HG03103 (cell line): ENCODE results near the gene BCAS4.
"Not testable (repeated sequence)": the region's sequence is repeated elsewhere in the genome, so short reads cannot be mapped to it uniquely, and the experiment has no call there.

Experiments used
- ATAC-seq: cut with Tn5 transposase; IDR thresholded peaks from one replicate; pipeline ENCODE4 v1.9.1; 2021; ENCODE audit warnings: low read depth; ENCODE audit not compliant: unreplicated experiment

The BCAS4 gene

DNA sequence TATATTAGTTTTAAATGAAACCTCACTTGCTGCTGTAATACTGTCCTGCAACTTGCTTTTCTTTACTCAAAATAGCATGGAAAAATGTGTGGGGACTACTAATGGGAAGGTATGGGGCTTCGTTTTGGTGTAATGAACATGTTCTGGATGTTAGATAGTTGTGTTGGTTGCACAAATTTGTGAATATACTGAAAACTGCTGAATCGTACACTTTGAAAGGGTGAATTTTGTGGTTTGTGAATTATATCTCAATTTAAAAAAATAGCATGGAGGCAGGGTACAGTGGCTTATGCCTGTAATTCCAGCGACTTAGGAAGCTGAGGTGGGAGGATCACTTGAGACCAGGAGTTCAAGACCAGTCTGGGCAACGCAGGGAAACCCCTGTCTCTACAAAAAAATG, 2.3 kb downstream of the BCAS4 start:
- ATAC-seq = no peak

DNA sequence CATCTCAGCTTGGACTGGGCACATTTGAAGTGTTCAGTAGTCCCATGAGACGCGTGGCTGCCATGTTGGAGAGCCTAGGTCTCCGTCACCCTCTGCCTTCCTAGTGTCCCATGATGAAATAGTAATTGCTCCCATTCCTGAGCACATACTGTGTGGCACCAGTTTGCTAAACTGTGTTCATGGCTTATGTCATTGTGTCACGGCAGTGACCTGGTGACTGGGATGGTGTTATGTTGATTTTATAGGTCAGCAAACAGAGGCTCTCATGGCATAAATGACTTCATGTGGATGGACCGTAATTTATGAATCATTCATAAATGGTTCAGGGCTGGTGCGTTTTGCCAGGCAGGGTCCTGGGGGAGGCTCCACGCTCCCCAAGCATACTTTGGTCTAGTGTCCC, 3.8 kb downstream of the BCAS4 start:
- ATAC-seq = no peak

DNA sequence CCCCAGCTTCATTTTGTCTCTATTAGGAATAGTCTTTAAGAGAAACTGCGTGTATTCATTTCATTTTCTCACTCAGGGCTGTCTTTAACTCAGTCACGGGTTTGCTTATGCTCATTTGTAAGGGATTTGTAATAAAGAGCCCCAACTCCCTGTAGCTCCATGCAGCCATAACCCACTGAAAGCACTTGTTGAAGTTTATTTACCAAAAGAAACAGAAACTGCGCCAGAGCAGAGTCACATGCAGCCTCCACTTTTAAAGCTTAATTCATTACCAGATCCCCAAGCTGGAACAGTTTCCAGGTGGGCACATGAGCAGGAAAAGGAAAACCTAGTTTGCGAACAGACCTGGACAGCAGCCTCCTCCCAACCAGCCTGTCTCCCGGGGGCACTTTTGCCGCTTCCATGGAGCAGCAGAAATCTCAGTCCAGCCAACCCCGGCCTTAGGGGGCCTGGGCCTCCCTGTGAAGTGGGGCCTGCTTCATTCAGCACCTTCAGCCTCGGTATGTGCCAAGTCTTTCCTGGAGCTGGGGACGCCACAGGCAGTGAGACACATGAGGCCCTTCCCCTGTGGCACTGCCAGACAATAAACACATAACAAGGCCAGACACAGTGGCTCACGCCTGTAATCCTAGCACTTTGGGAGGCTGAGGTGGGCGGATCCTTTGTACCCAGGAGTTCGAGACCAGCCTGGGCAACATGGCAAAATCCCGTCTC, 4.5 kb downstream of the BCAS4 start:
- ATAC-seq = no peak

- ATAC-seq = peak; percentile 38
Observed at GRCh38 chr20:50799890-50800550, 5.2 kb downstream of the BCAS4 start.

- ATAC-seq = not testable (repeated sequence)
Observed at GRCh38 chr20:50800986-50801746, 6.3 kb downstream of the BCAS4 start.

DNA sequence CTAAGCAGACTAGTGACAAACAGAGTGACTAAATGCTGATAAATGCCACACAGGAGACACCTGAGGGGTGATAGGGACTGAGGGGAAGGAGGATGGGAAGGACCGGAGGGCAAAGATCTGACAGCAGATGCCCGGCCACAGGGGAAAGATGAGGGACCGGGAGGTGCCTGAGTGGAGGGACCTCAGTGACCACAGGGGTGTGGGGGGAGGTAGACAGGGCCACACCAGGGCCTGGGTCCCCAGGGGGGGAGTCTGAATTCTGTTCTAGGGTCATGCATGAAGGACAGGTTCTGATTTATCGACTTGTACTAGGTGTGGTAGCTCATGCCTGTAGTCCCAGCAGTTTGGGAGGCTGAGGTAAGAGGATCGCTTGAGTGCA, 6.9 kb downstream of the BCAS4 start:
- ATAC-seq = no peak

DNA sequence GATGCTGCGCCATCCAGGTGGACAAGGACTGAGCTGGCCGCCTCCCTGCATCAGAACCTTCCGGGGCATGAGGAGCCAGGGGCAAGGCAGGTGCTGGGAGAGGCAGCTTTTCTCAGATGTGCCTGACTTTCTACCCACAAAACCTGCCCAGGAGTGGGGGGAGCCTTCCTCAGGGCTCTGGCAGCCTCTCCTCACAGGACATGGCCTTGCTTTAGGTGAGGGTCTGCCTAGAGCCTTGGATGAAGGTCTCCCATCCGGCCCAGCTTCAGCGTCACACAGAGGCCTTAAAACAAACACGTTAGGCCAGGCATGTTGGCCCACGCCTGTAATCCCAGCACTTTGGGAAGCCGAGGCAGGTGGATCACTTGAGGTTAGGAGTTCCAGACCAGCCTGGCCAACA, 7.4 kb downstream of the BCAS4 start:
- ATAC-seq = no peak

DNA sequence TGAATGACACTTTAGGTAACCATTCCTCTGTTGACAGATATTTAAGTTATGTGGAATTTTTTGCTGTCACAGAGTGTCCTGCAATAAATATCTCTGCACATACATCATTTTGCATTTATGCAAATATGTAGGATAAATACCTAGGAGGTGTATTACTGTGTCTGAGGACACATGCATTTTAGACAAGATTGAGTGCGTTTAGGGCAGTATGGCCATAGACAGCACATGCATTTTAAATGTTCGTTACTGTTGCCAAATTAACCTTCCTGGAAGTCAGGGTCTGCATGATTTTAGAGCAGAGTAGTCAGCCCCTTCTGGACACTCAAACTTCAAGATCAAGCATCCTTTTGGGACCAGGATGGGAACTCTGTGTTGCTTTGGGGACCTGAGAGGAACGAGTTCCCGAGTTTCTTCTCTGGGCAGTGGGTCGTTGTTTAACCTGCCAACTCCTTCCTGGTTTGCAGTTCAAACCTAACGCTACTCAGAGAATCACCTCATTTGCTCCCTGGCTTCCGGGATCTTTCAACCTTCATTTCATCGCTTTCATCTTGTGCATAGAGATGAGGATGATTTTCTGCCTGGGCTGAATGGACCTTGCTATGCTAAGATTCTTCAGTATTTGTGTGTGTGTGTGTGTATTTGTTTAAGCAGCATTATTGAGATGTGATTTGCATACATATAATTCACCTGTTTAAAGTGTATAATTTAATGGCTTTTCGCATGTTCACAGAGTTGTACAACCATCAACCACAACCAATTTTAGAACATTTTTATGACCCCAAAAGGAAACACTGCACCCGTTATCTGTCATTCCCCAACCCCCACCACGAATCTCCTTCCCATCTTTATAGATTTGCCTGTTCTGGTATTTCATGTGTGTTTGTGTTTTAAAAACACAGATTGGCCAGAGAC, 9.8 kb downstream of the BCAS4 start:
- ATAC-seq = peak; percentile 45

DNA sequence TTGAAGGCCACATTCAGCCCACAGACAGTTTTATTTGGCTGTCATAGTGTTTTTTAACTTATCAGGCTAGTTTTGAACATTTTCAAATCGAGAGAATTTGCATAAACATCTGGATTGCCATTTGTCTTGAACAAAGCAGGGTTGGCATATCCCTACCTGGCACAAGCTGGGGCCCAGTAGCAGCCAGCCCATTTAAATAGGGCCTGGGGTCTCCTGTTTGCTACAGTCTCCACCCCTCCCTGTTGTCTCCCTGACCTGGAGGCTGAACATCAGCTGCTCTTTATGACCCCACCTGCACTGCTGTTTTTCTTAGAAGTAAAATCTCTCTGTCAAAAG, 10.5 kb downstream of the BCAS4 start:
- no peak for ATAC-seq

DNA sequence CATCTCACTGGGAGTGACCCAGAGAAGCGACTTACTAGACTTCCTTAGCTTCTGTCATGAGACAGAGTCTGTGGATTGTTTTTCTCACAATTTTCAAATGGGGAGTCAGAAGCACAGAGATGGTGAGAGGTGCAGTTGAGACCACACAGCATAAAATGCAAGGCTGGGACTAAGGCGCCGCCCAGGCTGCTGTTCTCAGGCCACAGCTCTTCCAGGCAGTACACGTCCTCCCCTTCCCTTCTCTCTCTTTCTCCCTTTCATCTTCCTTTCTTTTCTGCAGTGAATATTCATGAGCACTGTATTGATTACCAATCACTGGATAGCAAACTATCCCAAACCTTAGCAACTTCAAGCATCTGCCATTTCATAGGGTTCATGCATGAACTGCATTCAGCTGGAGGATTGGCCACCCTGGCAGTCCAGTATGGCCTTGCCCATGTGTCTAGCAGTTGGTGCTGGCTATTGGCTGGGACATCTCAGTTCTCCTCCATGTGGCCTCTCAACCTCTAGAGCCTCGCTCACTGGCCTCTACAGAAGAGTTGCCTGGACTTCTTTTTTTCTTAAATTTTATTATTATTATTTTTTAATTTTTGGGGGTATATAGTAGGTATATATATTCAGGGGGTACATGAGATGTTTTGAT, 11.4 kb downstream of the BCAS4 start:
- no peak for ATAC-seq

DNA sequence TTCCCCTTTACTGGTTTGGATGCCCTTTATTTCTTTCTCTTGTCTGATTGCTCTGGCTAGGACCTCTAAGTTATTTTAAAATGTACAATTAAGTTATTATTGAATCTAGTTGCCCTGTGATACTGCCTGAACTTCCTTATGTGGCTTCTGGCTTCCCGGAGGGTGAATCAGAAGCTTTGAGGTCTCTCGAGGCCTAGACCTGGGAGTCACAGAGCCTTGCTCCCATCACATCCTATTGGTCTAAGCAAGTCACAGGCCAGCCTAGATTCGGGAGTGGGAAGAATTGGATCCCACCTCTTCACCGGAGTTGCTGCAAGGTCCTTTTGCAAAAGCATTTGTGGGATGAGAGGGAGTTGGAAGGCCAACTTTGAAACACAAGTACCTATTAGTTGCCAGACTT, 15.2 kb downstream of the BCAS4 start:
- no peak for ATAC-seq

- no peak for ATAC-seq
Observed at GRCh38 chr20:50810842-50811241, 16.0 kb downstream of the BCAS4 start.

- ATAC-seq = no peak
Observed at GRCh38 chr20:50813101-50813643, 18.3 kb downstream of the BCAS4 start.

- ATAC-seq = no peak
Observed at GRCh38 chr20:50813801-50814200, 18.9 kb downstream of the BCAS4 start.

GRCh38 chr20:50814438-50815161, 19.7 kb downstream of the BCAS4 start:
- ATAC-seq = no peak

GRCh38 chr20:50815162-50815989, 20.5 kb downstream of the BCAS4 start:
- peak; percentile 36 for ATAC-seq

- ATAC-seq = no peak
Observed at GRCh38 chr20:50817776-50818172, 22.9 kb downstream of the BCAS4 start.

DNA sequence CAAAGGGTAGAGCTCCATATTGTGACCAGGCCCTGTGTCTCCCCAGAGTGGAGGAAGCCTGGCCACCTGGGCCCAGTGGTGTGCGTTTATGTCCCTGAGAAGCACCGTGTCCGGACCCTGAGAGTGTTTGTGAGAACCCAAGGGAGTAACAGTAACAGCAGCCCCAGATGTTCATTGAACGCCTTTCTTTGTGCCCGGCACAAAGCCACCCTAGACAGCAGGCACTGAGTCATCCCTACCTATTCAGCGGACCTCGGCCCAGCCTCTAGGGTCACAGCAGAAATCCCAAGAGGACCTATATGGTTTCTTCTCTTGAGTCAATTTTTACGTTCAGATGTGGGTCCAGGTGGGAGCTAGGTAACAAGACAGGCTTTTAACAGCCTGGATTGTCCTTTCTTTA, 24.5 kb downstream of the BCAS4 start:
- ATAC-seq = no peak
